ENCODE measurements around the gene CHST8. TPM values are rescaled to one million over a fixed set of nuclear protein-coding genes. Genes with fewer than 3 reads are reported as not detected.

The CHST8 gene
- polyA plus RNA-seq, 1 experiment = not detected

DNA sequence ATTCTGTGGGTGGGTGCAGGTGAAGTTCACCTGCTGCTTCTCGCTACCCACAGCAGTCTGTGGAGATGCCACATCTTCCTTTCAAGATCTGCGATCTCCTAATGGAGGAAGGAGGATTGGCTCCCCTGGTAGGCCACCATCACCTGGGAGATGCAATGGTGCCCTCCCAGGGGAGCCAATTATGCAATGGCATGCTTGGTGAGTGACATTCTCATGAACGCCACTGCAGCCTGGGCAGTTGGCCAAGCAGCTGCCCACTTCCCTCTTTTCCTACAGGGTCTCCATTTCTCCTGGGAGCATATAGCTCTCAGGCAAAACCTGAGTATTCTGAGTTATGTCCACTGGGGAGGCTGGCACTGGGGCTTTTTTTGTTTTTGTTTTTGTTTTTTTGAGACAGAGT, 91.4 kb downstream of the CHST8 start:
- ChIA-PET POLR2A (no interaction called here), CTCF (no interaction called here)
- DNase-seq (ENCODE audit: low read depth, low spot score) = no peak
- Histone ChIP-seq H3K27me3 (ENCODE audit: control insufficient read depth, insufficient read depth, low read length) (no peaks in the 10 kb centered on the region), H3K9me3 (ENCODE audit: control insufficient read depth, insufficient read depth, low read length) (no peaks in the 10 kb centered on the region), H3K27ac (ENCODE audit: low read depth, low read length) (no peak overlapping the region), H3K4me3 (ENCODE audit: low read depth, low read length) (no peak overlapping the region)
- TF ChIP-seq, protein P1, sequence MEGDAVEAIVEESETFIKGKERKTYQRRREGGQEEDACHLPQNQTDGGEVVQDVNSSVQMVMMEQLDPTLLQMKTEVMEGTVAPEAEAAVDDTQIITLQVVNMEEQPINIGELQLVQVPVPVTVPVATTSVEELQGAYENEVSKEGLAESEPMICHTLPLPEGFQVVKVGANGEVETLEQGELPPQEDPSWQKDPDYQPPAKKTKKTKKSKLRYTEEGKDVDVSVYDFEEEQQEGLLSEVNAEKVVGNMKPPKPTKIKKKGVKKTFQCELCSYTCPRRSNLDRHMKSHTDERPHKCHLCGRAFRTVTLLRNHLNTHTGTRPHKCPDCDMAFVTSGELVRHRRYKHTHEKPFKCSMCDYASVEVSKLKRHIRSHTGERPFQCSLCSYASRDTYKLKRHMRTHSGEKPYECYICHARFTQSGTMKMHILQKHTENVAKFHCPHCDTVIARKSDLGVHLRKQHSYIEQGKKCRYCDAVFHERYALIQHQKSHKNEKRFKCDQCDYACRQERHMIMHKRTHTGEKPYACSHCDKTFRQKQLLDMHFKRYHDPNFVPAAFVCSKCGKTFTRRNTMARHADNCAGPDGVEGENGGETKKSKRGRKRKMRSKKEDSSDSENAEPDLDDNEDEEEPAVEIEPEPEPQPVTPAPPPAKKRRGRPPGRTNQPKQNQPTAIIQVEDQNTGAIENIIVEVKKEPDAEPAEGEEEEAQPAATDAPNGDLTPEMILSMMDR (IDR thresholded peaks at IDR 0.05; ENCODE audit: low read depth, low read length) = no peak

DNA sequence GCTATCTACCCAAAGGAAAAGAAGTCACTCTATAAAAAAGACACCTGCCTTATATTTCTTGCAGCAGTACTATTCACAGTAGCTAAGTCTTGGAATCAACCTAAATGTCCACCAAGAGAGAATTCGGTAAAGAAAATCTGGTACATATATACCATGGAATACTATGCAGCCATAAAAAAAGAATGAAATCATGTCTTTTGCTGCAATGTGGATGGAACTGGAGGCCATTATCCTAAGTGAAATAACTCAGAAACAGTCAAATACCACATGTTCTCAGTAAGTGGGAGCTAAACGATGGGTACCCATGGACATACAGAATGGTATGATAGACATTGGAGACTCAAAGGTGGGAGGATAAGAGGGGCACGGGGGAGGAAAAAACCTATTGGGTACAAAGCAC, 92.4 kb downstream of the CHST8 start:
- Histone ChIP-seq H3K4me3 (ENCODE audit: low read depth, low read length) (no peak overlapping the region), H3K27me3 (ENCODE audit: control insufficient read depth, insufficient read depth, low read length) (no peaks in the 10 kb centered on the region), H3K9me3 (ENCODE audit: control insufficient read depth, insufficient read depth, low read length) (no peaks in the 10 kb centered on the region), H3K27ac (ENCODE audit: low read depth, low read length) (no peak overlapping the region)
- no peak for DNase-seq (ENCODE audit: low read depth, low spot score)
- TF ChIP-seq, protein P1 (IDR thresholded peaks at IDR 0.05; ENCODE audit: low read depth, low read length) = no peak
- ChIA-PET CTCF (no interaction called here), POLR2A (no interaction called here)

GRCh38 chr19:33715462-33715861, 93.7 kb downstream of the CHST8 start:
- CTCF ChIA-PET = no interaction called here
- H3K27ac ChIP-seq (ENCODE audit: low read depth, low read length) = no peak overlapping the region
- no peak for DNase-seq (ENCODE audit: low read depth, low spot score)
- H3K9me3 ChIP-seq (ENCODE audit: control insufficient read depth, insufficient read depth, low read length) = no peaks in the 10 kb centered on the region; the same call in 1 of the 2 replicates
- POLR2A ChIA-PET = no interaction called here
- no peak overlapping the region for H3K4me3 ChIP-seq (ENCODE audit: low read depth, low read length)
- no peaks in the 10 kb centered on the region for H3K27me3 ChIP-seq (ENCODE audit: control insufficient read depth, insufficient read depth, low read length)
- TF ChIP-seq, protein P1 (IDR thresholded peaks at IDR 0.05; ENCODE audit: low read depth, low read length) = no peak

GRCh38 chr19:33717878-33718277, 96.1 kb downstream of the CHST8 start:
- no peak overlapping the region for H3K27ac ChIP-seq (ENCODE audit: low read depth, low read length)
- ChIA-PET POLR2A (no interaction called here), CTCF (no interaction called here)
- H3K27me3 ChIP-seq (ENCODE audit: control insufficient read depth, insufficient read depth, low read length) = no peaks in the 10 kb centered on the region
- no peak for DNase-seq (ENCODE audit: low read depth, low spot score)
- H3K9me3 ChIP-seq (ENCODE audit: control insufficient read depth, insufficient read depth, low read length) = no peaks in the 10 kb centered on the region; the same call in 1 of the 2 replicates
- H3K4me3 ChIP-seq (ENCODE audit: low read depth, low read length) = no peak overlapping the region
- TF ChIP-seq, protein P1 (IDR thresholded peaks at IDR 0.05; ENCODE audit: low read depth, low read length) = no peak

- Histone ChIP-seq H3K9me3 (ENCODE audit: control insufficient read depth, insufficient read depth, low read length) (no peaks in the 10 kb centered on the region; the same call in 1 of the 2 replicates), H3K27ac (ENCODE audit: low read depth, low read length) (no peak overlapping the region), H3K27me3 (ENCODE audit: control insufficient read depth, insufficient read depth, low read length) (no peaks in the 10 kb centered on the region), H3K4me3 (ENCODE audit: low read depth, low read length) (no peak overlapping the region)
- POLR2A ChIA-PET = no interaction called here
- CTCF ChIA-PET = no interaction called here
- no peak for DNase-seq (ENCODE audit: low read depth, low spot score)
- TF ChIP-seq, protein P1 (IDR thresholded peaks at IDR 0.05; ENCODE audit: low read depth, low read length) = no peak
These were observed 97.0 kb downstream of the CHST8 start for GRCh38 chr19:33718651-33719254.

All from AG04450 (cell line).